CD4-positive, alpha-beta T cell treated with Interleukin-6 at 100 ng/mL for 8 hours (primary cell): ENCODE data around the gene TTC21B.

Source experiments
- DNase-seq: peaks from one replicate; pipeline ENCODE4 v3.0.0-alpha.2; 2020; ENCODE audit warnings: mixed read lengths, low spot score

The TTC21B gene

GRCh38 chr2:165924946-165925345 lies 28.6 kb downstream of the TTC21B start:
- no peak for DNase-seq

GRCh38 chr2:165920748-165921147 lies 32.8 kb downstream of the TTC21B start:
- no peak for DNase-seq

GRCh38 chr2:165913636-165914035 lies 39.9 kb downstream of the TTC21B start:
- no peak for DNase-seq

- DNase-seq, result no peak
Observed at GRCh38 chr2:165911981-165912380, 41.6 kb downstream of the TTC21B start.

- no peak for DNase-seq
Observed at GRCh38 chr2:165911231-165911630, 42.3 kb downstream of the TTC21B start.

GRCh38 chr2:165909466-165909865 lies 44.1 kb downstream of the TTC21B start:
- no peak for DNase-seq

- DNase-seq, result no peak
Observed at GRCh38 chr2:165905854-165906253, 47.7 kb downstream of the TTC21B start.

GRCh38 chr2:165905269-165905668 lies 48.3 kb downstream of the TTC21B start:
- DNase-seq, result no peak

GRCh38 chr2:165904432-165904831 lies 49.1 kb downstream of the TTC21B start:
- DNase-seq, result no peak

- DNase-seq, result no peak
Observed at GRCh38 chr2:165903406-165903805, 50.2 kb downstream of the TTC21B start.

GRCh38 chr2:165902934-165903333 lies 50.6 kb downstream of the TTC21B start:
- DNase-seq, result no peak

GRCh38 chr2:165901620-165902298 lies 51.8 kb downstream of the TTC21B start:
- DNase-seq, result no peak

- no peak for DNase-seq
Observed at GRCh38 chr2:165899311-165899710, 54.3 kb downstream of the TTC21B start.

- no peak for DNase-seq
Observed at GRCh38 chr2:165898381-165898780, 55.2 kb downstream of the TTC21B start.

GRCh38 chr2:165897726-165898125 lies 55.9 kb downstream of the TTC21B start:
- DNase-seq, result no peak

GRCh38 chr2:165897074-165897473 lies 56.5 kb downstream of the TTC21B start:
- DNase-seq, result no peak

- DNase-seq, result no peak
Observed at GRCh38 chr2:165895974-165896373, 57.6 kb downstream of the TTC21B start.

- DNase-seq, result no peak
Observed at GRCh38 chr2:165893556-165893955, 60.0 kb downstream of the TTC21B start.

GRCh38 chr2:165892526-165892925 lies 61.0 kb downstream of the TTC21B start:
- DNase-seq, result no peak

- no peak for DNase-seq
Observed at GRCh38 chr2:165891943-165892342, 61.6 kb downstream of the TTC21B start.

GRCh38 chr2:165891345-165891744 lies 62.2 kb downstream of the TTC21B start:
- no peak for DNase-seq

GRCh38 chr2:165889798-165890197 lies 63.8 kb downstream of the TTC21B start:
- DNase-seq, result no peak

GRCh38 chr2:165889158-165889557 lies 64.4 kb downstream of the TTC21B start:
- no peak for DNase-seq

GRCh38 chr2:165888171-165888570 lies 65.4 kb downstream of the TTC21B start:
- DNase-seq, result no peak
